ENCODE results near the gene LIME1.

LIME1 gene

GRCh38 chr20:63749597-63750508 is 13.4 kb downstream of the LIME1 start:
- no peak for DNase-seq (ENCODE audit: low read depth, low spot score)

- DNase-seq (ENCODE audit: low read depth, low spot score): peak; percentile 55
Measured at GRCh38 chr20:63750807-63751470, 14.5 kb downstream of the LIME1 start.

DNA sequence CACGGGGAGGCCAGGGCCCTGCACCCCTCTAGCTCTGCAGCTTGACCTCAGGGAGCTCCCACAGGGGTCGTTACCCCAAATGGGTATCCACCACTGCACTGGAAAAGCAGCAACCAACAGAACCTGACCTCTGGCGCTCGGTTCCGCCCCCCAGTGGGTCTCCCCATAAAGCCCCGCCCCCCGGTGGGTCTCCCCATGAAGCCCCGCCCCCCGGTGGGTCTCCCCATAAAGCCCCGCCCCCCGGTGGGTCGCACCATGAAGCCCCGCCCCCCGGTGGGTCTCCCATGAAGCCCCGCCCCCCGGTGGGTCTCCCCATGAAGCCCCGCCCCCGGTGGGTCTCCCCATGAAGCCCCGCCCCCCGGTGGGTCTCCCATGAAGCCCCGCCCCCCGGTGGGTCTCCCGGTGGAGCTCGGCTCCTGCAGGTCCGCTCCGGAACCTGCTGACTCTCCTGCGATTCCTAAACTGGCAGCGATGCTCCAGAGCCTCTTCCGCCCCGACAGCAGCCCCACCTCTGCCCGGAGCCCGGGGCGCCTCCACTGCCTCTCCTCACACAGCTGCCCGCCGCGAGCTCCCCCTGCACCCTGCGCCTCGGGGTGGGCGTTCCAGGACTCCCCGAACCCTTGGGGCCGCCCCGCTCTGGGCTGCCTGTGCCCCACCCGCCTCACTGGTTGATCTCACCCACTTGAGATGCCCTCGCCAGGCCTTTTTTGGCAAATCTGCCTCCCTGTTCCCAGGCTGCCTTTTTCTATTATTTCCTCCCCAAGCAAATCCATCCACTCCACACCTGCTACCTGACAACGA is 15.2 kb downstream of the LIME1 start:
- DNase-seq (ENCODE audit: low read depth, low spot score): no peak

DNA sequence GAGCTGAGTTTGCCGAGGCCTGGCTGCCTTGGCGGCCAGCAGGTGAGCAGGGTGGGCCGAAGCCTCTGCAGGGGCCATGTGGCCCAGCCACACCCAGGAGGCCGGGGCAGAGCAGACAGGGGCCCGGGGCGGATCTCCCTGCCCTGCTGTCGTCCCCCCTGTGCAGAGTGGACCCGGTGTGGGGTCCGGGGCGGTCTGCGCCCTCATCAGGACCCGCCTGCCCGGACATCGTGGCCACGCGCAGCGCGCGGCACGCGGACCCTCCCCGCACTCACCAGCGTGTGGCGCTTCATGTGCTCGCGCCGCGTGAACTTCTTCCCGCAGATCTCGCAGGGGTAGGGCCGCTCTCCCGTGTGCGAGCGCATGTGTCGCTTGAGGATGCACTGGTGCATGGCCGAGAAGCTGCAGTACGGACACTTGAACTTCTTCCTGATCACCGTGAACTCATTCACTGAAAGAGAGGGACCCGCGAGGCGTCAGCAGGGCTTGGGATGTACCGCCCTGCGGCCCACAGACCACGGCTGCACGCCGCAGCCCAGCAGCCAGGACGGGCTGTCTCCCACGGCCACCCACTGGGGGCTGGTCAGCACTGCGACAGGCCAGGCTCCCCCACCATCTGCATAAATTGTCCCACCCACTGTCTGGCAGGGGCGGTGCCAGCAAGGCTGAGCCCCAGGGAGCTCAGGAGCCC is 16.1 kb downstream of the LIME1 start:
- DNase-seq (ENCODE audit: low read depth, low spot score): no peak

- DNase-seq (ENCODE audit: low read depth, low spot score): no peak
Measured at GRCh38 chr20:63753381-63753780, 16.9 kb downstream of the LIME1 start.

GRCh38 chr20:63754008-63754407 is 17.5 kb downstream of the LIME1 start:
- DNase-seq (ENCODE audit: low read depth, low spot score): peak; percentile 34

GRCh38 chr20:63755933-63756647 is 19.6 kb downstream of the LIME1 start:
- no peak for DNase-seq (ENCODE audit: low read depth, low spot score)

DNA sequence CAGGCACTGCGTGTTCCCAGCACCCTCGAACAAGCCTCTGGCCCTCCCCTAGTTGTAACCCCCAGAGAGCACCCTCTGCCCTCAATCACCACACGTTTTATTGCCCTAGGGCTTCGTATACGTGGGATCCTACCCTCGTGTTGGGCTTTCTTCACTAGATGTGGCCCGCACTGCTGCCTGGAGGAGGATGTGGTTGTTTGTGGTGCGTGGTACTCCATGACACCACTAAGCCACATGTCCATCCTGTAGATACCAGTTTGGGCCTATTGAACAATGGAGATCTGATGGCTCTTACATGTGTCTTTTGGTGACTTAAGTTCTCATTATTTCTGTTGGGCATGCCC is 20.2 kb downstream of the LIME1 start:
- DNase-seq (ENCODE audit: low read depth, low spot score): no peak

GRCh38 chr20:63758152-63758551 is 21.7 kb downstream of the LIME1 start:
- no peak for DNase-seq (ENCODE audit: low read depth, low spot score)

DNA sequence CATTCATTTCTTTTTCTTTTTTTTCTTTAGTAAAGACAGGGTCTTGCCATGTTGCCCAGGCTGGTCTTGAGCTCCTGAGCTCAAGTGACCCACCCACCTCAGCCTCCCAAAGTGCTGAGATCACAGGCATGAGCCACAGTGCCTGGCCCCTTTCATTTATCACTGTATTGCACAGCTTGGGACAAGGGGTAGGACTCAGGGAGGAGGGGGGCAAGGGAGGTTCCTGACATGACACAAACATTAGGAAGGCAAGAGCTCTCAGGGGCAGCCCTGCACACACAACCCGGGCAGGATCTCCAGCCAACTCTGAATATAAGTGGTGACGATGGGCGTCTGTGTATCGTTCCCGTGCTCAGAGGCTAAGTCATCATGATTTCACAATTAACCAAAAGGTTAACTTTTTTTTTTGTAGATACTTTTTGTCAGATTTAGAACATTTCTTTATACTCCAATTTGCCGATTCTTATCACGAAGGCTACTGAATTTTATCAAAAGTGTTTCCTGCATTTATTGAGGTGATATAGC is 23.0 kb downstream of the LIME1 start:
- no peak for DNase-seq (ENCODE audit: low read depth, low spot score)

- no peak for DNase-seq (ENCODE audit: low read depth, low spot score)
Measured at GRCh38 chr20:63765082-63765873, 28.8 kb downstream of the LIME1 start.

DNA sequence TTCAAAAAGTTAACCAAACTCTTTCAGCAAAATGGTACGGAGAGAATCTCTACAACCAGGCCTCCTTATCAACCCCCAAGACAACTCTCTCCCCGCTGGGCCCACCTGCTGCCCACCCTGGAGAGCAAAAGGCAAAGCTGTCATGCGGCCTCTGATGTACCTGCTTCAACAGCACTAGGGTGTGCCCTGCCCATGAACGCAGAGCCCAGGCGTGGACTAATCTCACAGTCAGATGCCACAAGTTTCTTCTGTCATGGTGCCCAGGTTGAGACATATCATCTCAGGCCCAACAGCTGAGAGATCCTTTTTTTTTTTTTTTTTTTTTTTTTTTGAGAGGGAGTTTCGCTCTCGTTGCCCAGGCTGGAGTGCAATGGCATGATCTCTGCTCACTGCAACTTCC is 29.4 kb downstream of the LIME1 start:
- DNase-seq (ENCODE audit: low read depth, low spot score): no peak

DNA sequence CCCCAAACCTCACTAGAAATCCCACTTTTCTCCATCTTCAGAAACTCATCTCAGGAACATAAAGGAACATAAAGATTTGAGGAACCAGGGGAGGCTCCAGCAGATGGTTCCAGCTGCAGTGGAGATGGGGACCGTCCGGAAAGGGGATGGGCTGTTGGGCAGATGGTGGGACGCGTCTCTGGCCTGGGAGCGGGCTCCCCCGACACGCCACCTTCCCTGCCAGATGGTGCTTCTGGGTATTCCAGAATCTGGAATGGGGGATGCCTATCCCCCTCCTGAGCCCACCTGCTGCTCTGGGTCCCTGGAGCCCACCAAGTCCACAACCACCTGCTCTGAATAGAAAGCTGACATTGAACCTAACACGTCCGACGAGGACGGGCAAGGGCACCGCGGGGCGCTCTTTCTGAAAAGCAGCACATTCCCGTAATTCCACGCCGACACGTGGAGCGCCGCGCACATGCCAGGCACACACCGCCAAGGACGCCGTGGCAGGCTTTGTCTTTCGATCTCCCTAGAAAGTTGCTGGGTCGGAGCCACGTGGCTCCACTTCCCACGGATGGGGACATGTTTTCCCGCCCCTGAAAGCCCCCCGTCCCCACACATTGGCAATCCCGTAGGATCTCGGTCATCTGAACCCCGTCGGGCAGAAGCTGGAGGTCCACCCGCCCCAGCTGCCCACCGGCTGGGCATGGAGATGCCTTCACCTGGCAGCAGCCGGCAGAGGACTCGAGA is 30.4 kb downstream of the LIME1 start:
- DNase-seq (ENCODE audit: low read depth, low spot score): no peak

GRCh38 chr20:63767456-63767855 is 31.0 kb downstream of the LIME1 start:
- DNase-seq (ENCODE audit: low read depth, low spot score): no peak

DNA sequence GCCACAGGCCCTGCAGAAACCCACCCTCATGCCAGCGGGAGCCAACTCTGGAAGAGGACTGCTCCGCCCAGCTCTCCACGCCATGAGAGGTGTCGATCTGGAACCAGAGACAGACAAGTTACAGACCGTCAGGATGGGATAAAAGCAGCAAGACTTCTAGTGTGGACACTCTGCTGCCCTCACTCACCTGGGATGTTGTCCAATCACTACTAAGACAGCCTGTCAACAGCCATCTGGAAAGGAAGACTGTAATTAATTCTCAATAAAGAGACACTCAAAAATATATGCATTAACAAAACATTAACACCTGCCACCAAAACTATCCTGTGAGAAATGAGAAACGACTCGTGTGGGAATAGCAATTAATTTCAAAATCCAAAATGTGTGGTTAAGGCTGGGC is 31.4 kb downstream of the LIME1 start:
- DNase-seq (ENCODE audit: low read depth, low spot score): no peak

DNA sequence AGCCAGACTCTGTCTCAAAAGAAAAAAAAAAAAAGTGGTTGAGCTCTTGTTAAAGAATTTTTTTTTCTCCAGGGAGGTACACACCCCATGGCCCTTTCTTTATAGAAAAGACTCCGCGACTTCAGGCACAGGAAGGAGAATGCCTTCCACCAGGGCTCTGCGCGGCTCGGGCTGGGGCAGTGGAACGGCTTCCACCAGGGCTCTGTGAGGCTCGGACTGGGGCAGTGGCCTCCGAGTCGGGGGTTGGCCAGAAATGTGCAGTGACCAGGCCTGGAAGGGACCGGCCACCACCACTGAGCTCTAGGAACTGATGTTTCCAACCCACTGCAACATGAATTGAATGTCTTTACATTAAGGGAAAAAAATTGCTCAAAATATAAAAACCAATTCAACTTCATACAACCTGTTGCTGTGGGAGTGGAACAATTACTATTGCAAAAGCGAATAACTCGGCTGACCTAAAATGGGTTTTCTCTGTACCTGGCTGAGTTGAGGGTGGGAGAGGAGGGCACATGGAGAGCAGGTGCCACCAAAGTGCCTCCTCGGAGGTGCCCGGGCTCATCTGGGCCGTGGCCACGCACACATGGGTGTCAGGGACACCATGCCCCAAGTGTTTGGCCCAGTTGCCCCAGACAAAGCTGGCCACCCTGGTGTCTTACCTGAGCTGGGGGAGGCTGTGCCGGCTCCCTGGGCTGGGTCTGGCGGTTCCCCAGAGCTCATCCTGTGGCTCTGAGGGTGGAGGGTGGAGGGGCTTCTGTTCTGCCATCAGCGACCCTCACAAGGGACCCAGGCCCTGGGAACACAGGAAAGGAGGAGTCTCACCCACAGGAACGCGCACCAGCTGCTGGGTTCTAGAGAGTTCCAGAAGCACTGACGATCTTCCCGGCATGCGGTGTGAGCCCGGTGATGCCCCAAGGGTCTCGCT is 32.4 kb downstream of the LIME1 start:
- DNase-seq (ENCODE audit: low read depth, low spot score): no peak

DNA sequence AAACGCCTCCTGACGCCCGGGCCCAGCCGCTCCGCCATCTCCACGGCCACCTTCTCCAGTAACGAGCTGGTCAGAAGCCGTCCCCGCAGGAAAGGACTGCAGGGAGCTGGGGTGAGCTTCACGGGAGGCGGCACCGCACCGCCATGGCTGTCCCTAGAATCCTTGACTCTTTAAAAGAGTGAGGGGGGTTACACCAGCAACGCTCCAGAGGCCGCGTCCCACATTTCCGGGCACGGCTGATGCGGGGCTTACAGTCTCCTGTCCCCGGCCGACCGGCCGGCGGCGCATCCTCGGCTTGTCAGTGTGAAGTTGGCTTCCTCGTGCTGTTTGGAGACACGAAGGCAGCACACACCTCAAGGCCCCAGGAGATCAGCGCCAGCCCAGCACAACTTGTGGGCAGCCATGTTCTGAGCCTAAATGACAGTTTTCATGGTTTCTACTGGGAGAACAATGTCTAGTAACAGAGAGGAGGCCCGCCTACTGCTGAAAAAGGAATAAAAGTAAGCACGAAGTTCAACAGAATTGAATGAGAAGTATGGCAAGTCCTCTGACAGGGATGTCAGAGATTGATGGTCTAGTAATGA is 33.5 kb downstream of the LIME1 start:
- no peak for DNase-seq (ENCODE audit: low read depth, low spot score)
